Measurements from ENCODE around the gene TAS2R41.
"Not testable (repeated sequence)": the region's sequence is repeated elsewhere in the genome, so short reads cannot be mapped to it uniquely, and the experiment has no call there.

Gene TAS2R41

DNA sequence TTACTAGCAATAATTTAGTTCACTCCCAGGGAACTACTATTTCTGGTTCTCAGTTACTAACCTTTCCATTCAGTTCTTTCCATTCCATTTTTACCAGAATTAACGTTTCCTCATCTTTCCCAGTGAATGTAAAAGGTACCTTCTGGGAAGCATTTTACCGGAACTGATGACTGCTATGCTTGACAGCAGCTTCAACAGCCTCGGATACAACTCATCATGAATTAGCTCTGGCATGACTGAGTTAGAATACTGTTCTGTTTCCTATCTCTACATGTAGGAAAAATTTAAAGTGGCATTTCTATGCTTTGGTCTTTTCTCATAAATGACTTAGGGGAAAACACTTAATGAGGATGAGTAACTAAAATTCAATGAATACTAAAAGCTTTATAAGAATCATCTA is 18.6 kb downstream of the TAS2R41 start:
- no peak for DNase-seq

DNA sequence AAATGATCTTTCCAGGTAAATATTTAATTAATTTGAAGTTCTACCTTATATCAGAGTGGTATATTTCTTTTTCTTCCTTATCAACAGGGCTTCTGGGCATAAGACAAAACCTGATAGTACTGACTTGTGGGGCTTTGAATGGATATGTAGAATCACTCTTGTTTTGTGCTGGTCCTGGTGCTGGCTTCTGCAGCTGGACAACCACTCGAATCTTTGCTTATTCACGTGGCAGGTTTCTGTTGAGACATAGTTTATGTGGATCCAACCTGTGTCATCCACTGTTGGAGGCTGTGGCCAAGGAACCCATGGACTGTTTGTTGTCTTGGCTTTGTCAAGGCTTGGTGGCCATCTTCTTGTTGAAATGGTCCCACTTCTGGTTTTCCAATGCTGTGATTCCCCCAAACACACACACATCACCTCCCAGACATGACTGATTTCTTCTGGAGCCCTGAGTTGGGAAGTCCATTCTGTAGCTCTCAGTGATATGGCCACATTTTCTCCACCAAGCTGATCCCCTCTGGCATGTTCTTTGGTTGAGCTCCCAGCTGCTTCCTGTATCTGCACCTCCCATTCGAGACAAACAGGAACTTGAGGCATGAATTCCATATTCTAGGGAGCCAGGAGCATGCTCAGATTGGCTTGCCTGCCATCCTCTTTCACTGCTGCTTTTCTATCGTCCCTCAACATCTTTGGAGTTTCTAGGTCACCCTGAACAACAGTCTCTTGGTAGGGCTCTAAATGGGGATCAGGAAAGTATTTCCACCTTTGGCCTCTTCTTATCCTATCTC is 19.5 kb downstream of the TAS2R41 start:
- DNase-seq, result no peak

DNA sequence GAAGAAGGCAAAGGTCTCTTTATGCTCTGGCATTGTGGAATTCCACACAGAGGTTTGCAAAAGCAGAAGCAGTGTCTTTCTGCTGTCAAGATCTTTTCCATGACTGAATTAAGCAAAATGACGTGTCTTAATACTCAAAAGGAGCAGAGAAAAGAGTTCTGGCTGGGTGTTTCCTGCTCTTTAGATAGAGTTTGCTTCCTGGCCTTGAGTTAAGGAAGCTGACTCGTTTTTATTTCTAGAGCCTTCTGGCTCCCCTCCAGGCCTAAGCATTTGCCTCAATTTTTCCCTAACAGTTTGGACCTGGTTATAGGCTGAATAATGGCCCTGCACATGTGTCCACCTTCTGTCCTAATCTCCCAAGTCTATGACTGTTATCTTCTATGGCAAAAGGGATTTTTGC is 21.6 kb downstream of the TAS2R41 start:
- DNase-seq, result no peak

DNA sequence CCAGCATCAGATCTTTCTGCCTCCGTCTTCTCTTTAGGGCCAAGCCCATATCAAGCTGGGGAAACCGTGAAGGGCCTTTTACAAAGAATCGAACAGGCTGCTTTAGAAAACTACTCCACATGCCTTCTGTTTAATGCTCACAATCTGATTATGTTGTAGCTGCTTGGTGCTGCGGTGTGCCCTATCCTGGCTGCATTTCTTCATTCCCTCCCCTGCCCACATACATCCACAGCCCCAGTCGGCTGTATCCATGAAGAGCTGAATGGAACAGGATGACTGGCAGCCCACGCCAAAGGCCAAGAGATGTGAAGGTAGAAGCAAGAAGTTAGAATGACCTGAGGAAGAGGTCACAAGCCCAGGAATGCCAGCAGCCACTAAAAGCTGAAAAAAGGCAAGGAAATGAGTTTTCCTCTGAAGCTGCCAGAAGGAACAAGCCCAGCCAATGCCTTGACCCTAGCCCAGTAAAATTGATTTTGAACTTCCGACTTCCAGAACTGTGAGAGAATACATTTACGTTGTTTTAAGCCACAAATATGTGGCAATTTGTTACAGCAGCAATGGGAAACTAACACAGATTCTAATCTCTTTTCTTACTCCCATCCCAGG is 22.2 kb downstream of the TAS2R41 start:
- no peak for DNase-seq

DNA sequence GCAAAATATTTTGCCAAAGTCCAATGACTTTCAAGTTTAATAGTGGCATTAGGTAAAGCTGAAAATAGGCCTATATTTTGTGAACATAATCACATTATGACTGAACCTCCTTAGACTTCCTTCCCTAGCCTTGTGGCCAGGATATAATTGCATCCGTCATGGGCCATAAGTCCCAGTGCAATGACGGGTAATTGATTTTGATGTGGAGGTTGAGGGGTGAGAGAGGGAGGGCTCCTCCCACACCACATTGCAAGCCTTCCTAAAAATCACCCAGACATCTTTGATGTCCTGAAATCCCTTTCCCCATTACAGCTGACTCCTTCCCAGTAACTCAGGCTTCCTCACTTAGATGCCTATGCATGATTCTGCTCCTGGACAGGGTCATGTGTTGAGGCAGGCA is 25.6 kb downstream of the TAS2R41 start:
- no peak for DNase-seq

DNA sequence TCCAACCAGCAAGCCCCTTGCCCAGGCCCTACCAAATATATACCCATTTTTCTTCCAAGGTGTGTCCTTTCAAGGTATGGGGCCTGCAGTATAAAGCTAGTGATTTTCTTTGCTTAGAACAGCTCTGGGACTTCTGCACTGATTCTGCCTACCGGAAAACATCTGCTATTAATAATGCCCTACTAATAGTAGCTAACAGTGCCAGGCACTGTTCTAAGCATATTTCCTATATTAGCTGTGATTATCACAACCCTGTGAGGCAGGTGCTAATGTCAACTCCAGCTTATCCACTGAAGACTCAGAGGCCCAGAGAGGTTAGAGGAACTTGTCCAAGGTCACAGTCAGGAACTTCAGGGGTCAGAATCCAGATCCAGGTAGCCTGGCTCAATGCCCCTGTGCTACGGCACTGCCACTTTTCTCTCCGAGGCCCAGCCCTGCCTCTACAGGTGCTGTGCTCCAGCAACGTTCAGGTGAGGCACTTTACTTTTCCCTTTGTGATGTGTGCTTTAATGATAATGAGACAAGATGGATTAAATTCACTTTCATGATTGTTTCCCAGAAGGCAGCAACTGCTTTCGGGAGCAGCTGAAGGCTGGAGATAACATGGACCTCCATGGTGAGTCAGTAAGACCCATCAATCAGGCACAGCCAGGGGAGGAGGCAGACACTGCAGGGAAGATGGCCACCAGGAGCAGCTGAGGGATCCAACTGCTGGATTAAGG is 26.7 kb downstream of the TAS2R41 start:
- no peak for DNase-seq

DNA sequence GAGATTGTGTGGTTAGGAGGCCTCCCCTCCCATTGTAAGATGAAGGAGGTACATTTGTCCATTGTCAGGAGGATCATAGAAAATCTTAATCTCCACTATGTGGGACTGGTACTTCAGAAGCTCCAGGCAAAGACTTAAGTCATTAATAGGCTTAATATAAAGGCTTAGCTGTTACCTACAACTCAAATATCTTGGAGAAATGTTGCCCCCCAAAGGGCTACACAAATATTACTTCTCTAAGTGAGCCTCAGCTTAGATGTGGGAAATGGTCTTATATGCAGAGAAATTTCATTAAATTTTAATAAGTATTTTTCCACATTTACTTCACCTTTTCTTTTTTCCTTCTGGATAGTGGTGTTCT is 27.2 kb downstream of the TAS2R41 start:
- no peak for DNase-seq

DNA sequence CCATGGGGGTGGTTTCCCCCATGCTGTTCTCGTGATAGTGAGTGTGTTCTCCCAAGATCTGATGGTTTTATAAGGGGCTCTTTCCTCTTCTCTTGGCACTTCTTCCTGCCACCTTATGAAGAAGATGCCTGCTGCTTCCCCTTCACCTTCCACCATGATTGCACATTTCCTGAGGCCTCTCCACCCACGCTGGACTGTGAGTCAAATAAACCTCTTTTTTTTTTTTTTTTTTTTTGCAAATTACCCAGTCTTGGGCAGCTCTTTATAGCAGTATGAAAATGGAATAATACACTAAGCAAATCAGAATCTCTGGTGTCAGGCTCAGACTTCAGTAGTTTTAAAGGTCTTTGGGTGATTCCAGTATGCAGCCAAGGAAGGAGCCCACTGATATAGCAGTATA is 28.2 kb downstream of the TAS2R41 start:
- no peak for DNase-seq

DNA sequence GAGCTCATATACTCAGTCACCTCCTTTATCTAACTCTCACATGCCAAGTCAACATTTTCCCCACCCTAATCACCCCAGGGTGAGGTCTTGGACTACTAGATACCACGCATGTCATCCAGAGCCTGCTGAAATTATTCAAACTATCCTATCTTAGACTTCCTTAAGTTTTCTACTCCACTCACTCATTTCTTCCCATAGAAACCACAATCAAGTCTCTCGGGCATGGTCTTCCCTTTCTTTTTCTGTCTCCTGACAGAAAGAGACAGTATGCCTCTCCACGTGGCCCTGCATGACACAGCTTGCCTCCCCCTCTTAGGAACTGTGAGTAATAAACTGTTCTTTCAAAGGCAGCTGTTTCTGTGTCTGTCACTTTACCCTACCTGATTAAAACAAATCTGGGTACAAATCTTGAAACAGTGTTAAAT is 29.4 kb downstream of the TAS2R41 start:
- DNase-seq, result no peak

DNA sequence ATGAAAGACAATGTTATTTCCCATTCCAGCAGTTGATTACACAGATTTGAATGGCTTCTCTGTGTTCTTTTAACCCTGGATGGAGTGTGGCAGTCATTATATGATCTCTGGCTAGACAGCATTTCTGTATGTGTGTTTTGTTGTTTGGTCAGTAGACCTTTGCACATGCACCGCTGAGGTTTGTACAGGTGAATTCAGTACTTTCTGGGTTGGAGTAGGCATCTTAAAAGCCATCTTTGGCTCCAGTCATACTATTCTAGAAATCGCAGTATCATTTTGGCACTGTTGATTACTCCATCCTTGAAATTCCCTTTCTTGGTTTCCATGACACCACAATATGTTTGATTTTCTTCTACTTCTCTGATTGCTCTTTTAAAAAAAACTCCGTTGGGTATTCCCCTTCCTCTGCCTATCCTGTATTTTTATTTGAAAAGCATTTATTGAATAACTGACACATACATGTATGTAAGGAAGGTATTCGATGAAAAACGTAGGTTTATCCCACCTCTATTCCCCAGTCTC is 29.9 kb downstream of the TAS2R41 start:
- DNase-seq, result no peak

DNA sequence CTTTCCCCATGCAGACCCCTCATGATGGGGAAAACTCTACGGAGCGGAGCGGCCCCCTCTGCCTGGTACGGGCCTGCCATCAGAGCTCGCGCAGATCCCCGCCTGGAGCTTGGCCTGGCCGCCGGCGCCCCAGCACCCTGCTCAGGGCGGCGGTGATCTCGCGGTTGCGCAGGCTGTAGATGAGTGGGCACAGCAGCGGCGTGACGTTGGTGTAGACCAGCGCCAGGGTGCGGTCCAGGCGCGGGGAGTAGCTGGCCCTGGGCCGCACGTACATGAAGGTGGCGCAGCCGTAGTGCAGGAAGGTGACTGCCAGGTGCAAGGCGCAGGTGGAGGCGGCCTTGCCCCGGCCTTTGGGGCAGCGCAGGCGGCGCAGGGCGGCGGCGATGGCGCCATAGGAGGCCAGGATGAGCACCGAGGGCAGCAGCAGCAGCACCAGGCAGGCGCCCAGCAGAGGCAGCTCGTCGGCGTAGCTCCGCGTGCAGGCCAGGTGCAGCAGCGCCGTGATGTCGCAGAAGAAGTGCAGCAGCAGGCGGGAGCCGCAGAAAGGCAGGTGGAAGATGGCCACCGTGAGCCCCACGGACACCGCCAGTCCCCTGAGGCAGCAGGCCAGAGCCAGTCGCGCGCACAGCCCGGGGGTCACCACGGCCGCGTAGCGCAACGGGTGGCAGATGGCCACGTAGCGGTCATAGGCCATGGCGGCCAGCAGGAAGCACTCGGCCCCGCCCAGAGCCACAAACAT is 33.4 kb downstream of the TAS2R41 start:
- no peak for DNase-seq

DNA sequence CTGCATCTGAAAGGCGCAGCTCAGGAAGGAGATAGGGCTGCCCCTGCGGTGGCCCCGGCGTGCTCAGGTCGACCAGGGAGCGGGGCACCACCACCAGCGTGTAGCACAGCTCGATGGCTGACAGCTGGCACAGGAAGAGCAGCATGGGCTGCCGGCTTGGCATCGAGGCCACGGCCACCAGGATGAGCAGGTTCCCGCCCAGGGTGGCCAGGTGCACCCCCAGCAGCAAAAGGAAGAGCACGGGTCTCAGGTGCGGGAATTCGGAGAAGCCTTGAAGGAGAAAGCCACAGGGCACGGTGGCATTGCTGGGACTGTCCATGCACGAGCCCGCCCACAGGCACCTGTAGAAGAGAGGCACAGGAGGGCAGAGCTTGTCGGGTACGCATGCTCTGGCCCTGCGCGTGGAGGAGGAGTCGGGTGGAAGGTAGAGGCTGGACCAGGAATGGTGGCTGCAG is 33.9 kb downstream of the TAS2R41 start:
- DNase-seq, result no peak

DNA sequence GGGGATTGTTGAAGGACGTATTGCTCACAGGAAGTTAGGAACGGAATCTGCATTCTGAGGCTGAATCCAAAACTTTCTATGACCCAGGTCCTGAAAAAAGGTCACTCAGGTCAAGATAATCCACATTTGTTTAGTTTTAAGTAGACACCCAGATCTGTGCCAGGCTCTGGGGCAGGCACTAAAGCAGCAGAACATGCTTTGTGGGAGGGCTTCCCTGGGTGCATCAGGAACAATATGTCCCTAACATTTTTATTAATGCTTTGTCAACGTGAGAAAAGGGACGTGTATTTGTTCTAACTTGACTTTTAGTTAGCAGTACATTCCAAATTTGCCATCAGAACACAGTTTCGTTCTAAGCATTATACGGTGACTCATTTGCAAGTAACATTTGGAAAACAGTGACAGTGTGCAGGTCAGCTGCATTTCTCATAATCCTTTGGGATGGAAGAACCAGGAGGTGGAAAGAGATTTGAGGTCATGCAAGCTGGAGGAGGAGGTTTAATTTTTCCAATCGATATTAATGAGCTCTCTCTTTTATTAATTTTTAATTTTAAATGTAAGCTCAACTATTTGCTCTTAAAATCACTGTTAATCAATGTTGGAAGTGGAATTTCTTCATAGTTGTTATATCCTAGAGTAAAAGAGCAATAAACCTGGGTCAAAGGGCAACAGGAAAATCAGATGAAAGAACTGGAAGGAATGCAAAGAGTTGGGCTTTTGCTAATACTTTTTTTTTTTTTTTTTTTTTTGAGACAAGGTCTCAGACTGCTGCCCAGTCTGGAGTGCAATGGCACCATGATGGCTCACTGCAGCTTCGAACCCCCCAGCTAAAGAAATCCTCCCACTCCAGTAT is 35.0 kb downstream of the TAS2R41 start:
- DNase-seq, result no peak

DNA sequence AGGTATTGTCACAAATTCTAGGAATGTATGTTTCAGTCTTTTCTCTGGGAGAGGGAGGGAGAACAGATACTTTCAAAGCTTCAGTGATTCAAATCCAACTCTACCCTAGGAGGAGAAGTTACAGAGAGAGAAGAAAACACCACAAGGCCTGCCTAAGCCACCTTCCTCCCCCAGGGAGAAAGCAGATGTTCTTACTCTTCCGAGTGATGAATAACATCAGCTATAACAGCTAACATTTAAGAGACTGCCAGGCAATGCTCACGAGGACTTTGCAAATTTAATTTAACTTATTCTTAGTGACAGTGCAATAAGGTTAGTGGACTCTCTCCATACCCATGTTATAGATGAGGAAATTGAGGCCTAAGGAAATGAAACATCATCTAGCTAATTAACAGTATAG is 36.8 kb downstream of the TAS2R41 start:
- DNase-seq, result no peak

DNA sequence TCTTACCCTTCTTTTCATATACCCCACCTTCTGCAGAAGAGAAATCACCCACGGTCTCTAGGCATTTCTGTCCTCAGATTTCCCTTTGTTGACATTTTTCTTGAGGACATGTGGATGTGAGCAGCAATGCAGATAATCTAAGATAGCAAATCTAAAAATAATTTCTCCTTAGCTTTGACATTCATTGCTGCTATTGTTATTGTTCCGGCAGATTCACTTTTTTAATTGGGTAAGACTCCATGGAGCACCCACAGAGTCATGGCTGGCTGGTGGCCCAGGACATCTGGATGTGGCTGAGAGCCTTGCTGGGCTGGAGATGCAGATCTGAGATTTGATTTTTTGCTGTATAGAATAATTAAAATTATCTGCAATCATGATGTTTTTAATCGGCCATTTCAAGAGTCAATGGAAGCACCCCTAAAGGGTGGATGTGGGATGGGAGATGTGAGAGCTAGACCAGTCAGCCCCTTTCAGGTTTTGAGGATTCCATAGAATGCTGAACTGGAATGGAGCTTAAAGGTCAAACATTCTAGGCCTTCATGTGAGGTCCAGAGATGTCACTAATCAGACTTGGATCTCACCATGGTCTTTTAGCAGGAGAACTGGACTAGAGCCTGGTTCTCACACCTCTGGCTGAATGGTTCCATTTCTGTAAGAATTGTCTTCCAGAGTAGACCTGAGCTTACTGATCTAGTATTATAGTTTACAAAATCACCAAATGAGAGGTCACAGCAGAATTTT is 37.5 kb downstream of the TAS2R41 start:
- DNase-seq, result no peak

DNA sequence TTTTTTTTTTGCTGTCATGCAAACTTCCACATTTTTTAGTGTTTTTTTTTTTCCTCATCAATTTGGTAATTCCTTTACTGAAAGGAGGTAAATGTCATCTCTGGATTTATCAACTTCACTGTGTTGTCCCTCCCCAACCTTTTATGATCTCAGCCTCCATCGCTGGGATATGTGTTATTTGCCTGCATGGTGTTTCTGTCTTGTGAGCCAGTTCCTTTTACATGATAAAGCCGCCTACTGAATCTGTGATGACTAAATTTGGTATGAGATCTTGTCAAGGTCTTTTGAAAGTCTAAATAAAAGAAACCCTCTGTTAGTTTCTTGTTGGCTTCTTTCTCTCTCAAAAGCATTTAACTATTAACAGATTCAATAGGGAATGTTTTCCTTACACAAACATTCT is 39.3 kb downstream of the TAS2R41 start:
- no peak for DNase-seq

DNA sequence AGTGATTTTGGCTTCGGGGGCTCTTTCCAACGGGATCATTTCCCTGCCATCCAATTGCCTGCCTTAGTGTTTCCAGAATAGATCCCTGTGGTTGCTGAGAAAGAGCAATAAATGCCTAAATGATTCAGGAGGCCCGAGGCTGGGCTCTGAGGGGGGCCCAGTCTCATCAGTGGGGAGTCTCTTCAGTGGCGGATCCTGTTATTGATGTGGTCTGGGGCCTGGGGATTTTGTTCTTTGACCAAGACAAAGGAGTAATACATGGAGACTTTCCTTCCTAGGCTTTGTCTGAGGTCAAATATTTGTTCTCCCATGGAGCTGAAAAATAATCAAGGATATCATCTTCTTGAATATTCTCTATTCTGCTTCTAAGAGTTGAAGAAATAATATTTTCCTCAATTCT is 40.8 kb downstream of the TAS2R41 start:
- no peak for DNase-seq

DNA sequence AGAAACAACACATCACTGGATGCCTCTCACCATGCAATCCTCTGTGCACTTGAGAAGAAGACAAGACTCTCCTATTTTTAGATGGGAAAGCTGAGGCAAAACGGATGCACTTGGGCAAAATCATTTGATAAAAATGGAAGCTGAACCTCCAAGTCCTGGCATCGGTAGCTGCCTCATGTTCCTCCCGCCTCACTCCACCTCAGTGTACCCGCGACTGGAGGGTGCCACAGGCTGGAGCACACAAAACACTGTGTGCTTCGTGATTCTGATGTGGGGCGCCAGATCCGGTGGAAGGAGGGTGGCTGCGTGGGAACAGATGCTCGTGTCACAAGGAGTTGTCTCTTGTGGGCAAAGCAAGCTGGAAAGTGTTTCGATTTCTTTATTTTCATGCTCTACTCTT is 41.3 kb downstream of the TAS2R41 start:
- no peak for DNase-seq

DNA sequence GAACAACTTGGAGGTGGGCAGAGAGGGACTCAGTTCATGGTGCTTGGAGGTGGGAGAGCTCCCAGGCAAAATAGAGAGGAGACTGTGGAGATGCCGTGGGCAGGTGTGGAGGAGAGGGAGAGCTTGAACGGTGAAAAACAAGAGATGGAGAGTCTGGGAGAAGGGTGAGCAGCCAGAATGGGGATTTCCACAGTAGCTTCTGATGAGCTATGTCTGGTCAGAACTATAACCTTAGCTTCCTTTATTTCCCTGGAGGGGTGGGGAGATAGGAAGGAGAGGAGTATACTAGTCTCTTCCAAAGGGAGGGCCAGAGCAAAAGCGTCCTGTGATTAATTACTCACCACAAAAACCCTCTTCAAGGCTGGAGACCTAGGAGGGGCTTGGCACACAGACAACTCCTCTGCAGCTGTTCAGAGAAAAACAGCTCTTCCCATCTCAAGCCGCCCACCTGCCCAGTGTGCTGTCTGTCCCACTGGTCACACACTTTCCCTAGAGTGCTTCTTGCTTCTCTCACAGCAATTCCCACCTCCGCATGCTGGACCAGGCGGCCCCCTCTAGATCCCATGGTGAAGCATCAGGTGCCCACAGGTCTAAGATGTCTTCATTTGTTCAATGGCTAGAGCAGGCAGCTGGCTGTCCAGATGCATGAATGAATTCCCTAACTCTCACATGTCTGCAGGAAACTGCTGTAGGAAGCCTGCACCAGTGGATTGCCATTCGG is 41.9 kb downstream of the TAS2R41 start:
- no peak for DNase-seq

DNA sequence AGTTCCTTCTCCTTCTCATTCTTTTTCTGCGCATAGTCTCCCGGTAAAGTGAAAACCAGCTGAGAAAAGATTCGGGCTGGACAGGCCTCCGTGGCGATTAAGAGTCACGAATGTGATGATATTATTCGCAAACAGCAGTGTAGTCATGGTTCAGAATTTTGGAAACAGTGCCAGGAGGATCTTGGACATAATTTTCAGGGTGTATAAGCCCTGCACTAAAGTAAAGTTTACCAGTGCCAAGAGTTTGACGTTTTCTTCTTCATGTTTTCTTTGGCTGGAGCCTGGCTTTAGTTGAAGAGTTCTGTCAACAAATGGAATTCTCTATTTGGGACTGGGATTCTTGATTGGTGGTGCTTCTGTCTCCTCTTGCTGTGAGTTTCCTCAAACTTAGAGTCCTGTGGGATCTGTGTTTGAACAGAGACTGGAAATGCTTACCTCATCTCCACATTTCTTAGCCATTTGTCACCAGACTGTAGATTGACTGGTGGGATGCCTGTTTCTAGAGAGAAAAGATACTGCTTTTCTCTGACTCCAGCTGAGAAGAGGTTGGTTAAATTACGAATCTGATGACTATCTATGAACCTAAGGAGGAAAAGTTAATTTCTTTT is 44.7 kb downstream of the TAS2R41 start:
- DNase-seq, result not testable (repeated sequence)
